HUES6 (cell line): Measurements from ENCODE around the gene PARD6B.
"Not testable (repeated sequence)": the region's sequence is repeated elsewhere in the genome, so short reads cannot be mapped to it uniquely, and the experiment has no call there.

Experiments used
- H3K27ac ChIP-seq: 2 replicates; pipeline ENCODE4 v1.7.0; 2013; ENCODE audit warnings: low read depth, mild to moderate bottlenecking, low read length, inconsistent platforms
- H3K27me3 ChIP-seq: 2 replicates; pipeline ENCODE4 v1.6.1; 2013; ENCODE audit warnings: low read length; ENCODE audit not compliant: control insufficient read depth, insufficient read depth
- H3K36me3 ChIP-seq: 2 replicates; pipeline ENCODE4 v1.6.1; 2013; ENCODE audit warnings: low read length; ENCODE audit not compliant: control insufficient read depth, insufficient read depth
- H3K4me1 ChIP-seq: 2 replicates; pipeline ENCODE4 v1.6.1; 2013; ENCODE audit warnings: low read length; ENCODE audit not compliant: control insufficient read depth, insufficient read depth
- H3K4me3 ChIP-seq: 2 replicates; pipeline ENCODE4 v1.5.1; 2013; ENCODE audit warnings: low read depth, low read length
- H3K9ac ChIP-seq: one replicate; pipeline ENCODE4 v1.6.1; 2013; ENCODE audit warnings: mild to moderate bottlenecking, low read length
- H3K9me3 ChIP-seq: 2 replicates; pipeline ENCODE4 v1.6.1; 2013; ENCODE audit warnings: low read depth, low read length; ENCODE audit not compliant: control insufficient read depth, insufficient read depth

The PARD6B gene

DNA sequence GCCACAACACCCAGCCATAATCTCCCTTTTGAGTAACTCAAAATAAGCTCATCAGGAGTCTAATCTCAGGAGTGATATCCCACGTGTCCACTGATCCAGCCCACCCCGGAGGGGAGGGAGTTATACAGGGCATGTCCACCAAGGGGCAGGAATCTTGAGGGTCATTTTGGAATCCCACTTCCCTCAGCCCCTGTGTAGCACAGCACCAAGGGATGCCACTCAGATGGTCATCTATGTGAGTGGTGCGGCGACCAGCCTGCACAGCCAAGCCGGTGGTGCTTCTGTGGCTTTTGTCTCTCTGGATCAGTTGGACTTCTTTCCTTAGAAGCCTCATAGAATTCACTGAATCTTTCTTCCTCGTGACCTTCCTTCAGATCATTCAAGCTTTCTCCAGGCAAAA is 52.5 kb downstream of the PARD6B start:
- Histone ChIP-seq H3K27me3 (no peaks in the 10 kb centered on the region), H3K36me3 (no peaks in the 10 kb centered on the region), H3K9ac (no peak overlapping the region), H3K4me1 (peaks cover 7% of the 10 kb centered on the region; the same call in 1 of the 2 replicates), H3K9me3 (peaks cover 11% of the 10 kb centered on the region), H3K4me3 (no peak overlapping the region), H3K27ac (no peak overlapping the region)

DNA sequence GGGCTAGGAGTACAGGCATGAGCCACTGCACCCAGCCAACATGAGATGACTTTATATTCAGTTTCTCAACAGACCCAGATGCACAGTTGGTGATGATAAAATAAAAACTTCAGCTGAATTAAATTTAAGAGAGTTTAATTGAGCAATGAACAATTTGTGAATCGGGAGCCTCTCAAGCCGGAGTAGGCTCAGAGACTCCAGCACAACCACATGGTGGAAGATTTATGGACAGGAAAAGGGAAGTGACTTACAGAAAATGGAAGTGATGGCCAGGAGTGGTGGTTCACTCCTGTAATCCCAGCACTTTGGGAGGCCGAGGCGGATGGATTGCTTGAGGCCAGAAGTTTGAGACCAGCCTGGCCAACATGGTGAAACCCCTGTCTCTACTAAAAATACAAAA is 53.1 kb downstream of the PARD6B start:
- H3K4me1 ChIP-seq = peaks cover 7% of the 10 kb centered on the region; the same call in 1 of the 2 replicates
- H3K27ac ChIP-seq = no peak overlapping the region
- no peaks in the 10 kb centered on the region for H3K27me3 ChIP-seq
- H3K9ac ChIP-seq = no peak overlapping the region
- H3K9me3 ChIP-seq = peaks cover 11% of the 10 kb centered on the region
- H3K4me3 ChIP-seq = no peak overlapping the region
- H3K36me3 ChIP-seq = no peaks in the 10 kb centered on the region

DNA sequence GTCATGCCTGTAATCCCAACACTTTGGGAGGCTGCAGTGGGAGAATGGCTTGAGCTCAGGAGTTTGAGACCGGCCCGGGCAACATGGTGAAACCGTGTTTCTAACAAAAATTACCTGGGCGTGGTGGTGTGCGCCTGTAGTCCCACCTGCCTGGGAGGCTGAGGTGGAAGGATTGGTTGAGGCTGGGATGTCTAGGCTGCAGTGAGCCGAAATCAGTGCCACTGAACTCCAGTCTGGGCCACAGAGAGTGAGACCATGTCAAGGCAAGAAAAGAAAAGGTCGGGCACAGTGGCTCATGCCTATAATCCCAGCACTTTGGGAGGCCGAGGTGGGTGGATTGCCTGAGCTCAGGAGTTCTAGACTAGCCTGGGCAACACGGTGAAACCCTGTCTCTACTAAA is 55.3 kb downstream of the PARD6B start:
- H3K9me3 ChIP-seq = peaks cover 11% of the 10 kb centered on the region
- no peak overlapping the region for H3K9ac ChIP-seq
- no peak overlapping the region for H3K4me3 ChIP-seq
- peaks cover 20% of the 10 kb centered on the region for H3K4me1 ChIP-seq
- no peak overlapping the region for H3K27ac ChIP-seq
- H3K36me3 ChIP-seq = no peaks in the 10 kb centered on the region
- H3K27me3 ChIP-seq = no peaks in the 10 kb centered on the region

DNA sequence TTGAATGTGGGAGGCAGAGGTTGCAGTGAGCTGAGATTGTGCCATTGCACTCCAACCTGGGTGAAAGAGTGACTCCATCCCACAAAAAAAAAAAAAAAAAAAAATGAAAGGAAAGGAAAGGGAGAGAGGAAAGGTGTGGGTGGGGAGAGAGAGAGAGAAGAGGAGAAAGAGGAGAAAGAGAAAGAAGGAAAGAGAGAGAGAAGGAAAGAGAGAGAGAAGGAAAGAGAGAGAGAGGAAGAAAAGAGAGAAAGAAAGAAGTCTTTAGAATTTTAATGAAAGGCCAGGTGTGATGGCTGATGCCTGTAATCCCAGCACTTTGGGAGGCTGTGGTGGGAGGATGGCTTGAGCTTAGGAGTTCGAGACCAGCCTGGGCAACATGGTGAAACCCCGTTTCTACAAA is 55.8 kb downstream of the PARD6B start:
- Histone ChIP-seq H3K36me3 (no peaks in the 10 kb centered on the region), H3K9me3 (peaks cover 11% of the 10 kb centered on the region), H3K27ac (no peak overlapping the region), H3K4me3 (no peak overlapping the region), H3K9ac (no peak overlapping the region), H3K27me3 (no peaks in the 10 kb centered on the region), H3K4me1 (peaks cover 20% of the 10 kb centered on the region)

DNA sequence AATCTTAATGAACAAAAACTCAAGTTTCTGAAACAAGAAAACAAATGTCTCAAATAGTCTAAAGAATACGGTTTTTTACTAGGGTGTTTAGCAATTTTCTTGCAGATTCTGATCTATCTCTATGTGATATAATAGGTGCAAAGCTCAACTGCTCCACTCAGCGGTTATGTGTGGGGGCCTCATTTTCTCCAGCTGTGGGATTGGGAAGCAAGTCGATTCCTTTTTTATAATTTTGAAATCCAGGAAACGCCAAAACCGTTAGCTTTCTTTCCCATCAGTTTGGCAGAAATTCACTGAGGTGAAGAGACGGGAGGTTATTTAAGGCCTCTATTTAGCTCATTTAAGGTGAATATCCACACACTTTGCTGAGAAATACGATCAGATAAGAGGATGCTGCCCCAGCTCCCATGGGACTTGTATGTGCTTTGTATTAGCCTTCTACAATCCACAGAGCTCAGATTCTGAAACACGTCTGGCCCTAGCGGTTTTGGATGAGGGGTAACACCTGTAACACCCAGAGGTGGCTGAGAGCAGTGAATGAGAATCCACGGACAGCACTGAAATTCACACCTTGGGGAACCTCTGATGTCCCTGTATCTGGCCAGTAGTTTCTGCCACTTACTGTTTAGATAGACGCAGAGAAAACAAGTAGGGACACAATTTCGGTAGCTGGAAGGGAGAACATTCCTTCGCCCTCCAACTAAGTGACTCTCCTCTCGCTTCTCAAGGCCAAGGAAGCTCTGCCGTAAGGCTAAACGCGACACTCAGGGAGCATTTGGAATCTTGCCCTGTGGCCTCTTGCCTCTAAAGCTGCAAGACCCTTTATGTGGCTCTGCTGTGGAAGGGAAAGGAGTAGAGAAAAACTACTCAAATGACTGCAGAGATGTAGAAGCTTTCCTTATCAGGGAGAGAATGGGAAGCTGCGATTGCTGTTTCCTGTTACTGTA is 56.9 kb downstream of the PARD6B start:
- Histone ChIP-seq H3K4me1 (peaks cover 23% of the 10 kb centered on the region), H3K36me3 (no peaks in the 10 kb centered on the region), H3K27me3 (no peaks in the 10 kb centered on the region), H3K9me3 (peaks cover 8% of the 10 kb centered on the region), H3K9ac (no peak overlapping the region), H3K4me3 (no peak overlapping the region), H3K27ac (no peak overlapping the region)

DNA sequence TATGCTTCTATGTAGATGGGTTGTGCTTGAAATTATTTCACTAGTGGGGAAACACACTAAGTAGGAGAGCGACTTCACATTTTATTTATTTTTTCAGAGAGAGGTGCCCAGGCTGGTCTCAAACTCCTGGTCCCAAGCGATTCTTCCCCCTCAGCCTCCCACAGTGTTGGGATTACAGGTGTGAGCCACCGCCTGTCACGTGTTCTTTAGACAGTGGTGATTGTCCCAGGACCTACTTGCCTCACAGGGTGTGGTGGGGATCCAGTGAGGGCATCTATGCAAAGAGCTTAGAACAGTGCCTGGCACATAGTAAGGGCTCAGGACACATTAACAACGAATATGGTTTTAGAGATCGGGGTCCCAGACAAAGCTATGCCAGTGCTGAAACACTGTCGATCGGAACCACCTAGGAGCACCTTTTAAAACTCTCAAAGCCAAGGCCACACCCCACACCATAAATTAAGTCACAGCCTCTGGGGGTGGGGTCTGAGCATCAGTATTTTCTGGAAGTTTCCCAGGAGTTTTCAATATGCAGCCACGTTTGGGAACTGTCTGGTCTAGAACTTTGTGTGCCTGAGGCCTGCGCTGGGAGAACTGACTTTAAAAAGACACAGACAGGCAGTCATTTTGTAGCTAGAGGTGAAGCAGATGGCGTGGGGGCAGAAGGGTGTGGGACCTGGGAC is 58.7 kb downstream of the PARD6B start:
- Histone ChIP-seq H3K4me3 (no peak overlapping the region), H3K36me3 (no peaks in the 10 kb centered on the region), H3K4me1 (peaks cover 25% of the 10 kb centered on the region), H3K9me3 (no peaks in the 10 kb centered on the region), H3K9ac (peak overlapping the region; percentile 47), H3K27ac (peak overlapping the region; percentile 46; the same call in 1 of the 2 replicates), H3K27me3 (no peaks in the 10 kb centered on the region)

DNA sequence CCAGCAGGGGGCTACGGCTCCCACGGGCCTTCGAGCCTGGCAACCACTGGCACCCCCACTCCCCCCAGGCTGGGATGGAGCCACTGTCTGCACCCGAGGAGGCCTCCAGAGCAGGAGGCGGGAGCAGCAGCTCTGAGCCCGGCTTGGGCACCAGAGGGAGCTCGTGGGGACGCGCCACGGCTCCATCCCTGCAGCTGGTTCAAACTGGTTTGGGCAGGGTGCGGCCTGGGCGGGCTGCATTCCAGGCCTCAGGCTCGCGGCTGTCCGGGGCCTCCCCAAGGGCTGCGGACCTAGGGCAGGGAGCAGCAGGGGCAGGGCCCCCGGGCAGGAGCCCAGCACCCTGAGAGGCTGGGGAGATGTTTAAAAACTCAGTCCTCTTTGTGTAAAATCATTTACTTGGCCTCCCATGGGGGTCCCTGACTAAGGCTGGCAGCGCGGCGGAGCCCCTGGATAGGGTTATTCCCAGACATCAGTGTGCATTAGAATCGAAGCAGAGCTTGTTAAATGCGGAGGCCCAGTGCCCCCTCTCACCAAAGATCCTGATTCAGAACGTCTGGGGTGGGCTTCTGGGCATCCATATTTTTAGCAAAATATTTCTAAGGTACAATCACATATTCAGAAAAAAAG is 59.4 kb downstream of the PARD6B start:
- Histone ChIP-seq H3K9ac (peak overlapping the region; percentile 80), H3K27ac (peak overlapping the region; percentile 66; the same call in 1 of the 2 replicates), H3K4me3 (no peak overlapping the region), H3K36me3 (no peaks in the 10 kb centered on the region), H3K4me1 (peaks cover 28% of the 10 kb centered on the region), H3K27me3 (peaks cover 2% of the 10 kb centered on the region), H3K9me3 (no peaks in the 10 kb centered on the region)

DNA sequence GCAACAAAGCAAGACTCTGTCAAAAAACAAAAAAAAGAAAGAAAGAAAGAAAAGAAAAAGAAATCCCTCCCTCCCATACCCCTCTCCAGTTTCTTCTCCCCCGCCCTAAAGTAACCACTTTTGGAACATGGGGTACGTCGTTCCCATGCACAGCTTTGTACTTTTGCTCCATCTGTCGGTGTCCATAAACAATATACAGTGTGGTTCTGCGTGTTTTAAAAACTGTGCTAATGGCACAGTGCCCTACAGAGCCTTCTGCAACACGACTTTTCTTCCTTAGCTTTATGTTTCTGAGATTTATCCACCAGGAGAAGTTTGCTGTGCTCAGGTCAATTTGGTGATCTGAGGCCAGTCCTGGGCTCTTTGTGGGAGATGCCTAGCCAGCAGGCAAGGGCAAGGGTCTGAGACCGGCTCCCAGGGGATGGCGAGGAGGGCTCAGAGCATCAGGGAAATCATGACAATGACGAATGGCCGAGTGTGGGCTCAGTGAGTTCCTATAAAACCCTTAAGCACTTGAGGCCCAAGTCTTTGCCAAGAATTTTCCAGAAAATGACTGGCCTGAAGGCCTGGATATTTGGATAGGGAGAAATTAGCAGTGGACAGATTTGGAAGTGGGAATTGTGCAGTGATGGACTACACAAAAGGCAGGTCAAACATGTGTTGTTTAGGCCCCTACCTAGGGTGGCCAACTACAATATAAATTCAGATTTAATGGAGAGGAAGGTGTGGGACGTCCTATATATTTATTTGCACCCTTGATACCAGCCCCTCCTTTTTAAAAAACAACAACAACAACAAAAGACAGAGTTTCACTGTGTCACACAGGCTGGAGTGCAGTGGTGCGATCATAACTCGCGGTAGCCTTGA is 61.6 kb downstream of the PARD6B start:
- Histone ChIP-seq H3K9ac (no peak overlapping the region), H3K4me3 (no peak overlapping the region), H3K27me3 (peaks cover 4% of the 10 kb centered on the region), H3K36me3 (no peaks in the 10 kb centered on the region), H3K4me1 (peaks cover 29% of the 10 kb centered on the region), H3K9me3 (no peaks in the 10 kb centered on the region), H3K27ac (no peak overlapping the region)

DNA sequence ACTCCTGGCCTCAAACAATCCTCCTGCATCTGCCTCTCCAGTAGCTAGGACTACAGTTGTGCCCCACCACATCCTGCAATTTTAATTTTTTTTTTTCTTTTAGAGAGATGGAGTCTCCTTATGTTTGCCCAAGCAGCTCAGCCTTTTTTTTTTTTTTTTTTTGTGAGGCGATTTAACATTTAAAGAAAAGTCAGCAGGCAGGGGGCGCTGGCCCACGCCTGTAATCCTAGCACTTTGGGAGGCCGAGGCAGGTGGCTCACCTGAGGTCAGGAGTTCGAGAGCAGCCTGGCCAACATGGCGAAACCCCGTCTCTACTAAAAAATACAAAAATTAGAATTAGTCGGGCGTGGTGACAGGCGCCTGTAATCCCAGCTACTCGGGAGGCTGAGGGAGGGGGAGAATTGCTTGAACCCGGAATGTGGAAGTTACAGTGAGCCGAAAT is 62.2 kb downstream of the PARD6B start:
- H3K4me3 ChIP-seq, H3K27ac ChIP-seq, H3K9ac ChIP-seq, H3K9me3 ChIP-seq, H3K27me3 ChIP-seq, H3K36me3 ChIP-seq: not testable (repeated sequence)
- peaks cover 24% of the 10 kb centered on the region for H3K4me1 ChIP-seq

DNA sequence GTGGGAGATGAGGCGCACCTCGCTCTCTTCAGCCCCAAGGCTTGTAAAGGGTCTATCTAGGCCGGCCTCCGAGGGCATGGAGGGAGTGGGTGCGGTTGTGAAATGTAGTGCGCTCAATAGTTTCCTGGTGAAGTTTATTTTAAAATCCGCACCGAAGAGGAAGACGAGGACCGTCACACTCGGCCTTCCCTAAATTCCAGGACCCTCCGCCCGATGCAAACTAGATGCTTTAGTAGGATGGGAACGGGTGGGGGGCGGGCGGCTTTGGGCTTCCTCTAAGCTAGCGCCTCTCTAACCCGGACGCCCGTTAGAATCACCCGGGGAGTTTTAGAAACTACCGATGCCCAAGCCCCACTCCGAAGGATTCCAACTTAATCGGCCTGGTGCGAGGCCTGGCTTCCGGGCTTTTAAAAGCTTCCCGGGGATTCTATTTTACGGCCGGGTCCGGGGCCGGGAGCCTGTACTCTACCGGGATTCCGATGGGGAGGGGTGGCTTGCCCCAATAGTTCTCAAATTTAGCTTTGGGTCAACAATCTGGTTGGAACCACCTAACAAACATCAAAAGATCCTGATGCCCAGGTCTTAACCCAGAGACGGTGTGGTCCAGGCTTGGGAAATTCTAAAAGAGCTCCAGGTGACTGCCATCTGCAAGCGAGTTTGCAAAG is 62.9 kb downstream of the PARD6B start:
- Histone ChIP-seq H3K9me3 (no peaks in the 10 kb centered on the region), H3K4me3 (peak overlapping the region; percentile 85), H3K27ac (no peak overlapping the region), H3K27me3 (peaks cover 4% of the 10 kb centered on the region), H3K9ac (no peak overlapping the region), H3K4me1 (peaks cover 22% of the 10 kb centered on the region), H3K36me3 (no peaks in the 10 kb centered on the region)
